ENCODE results near the gene SASH3.

Gene SASH3

GRCh38 chrX:129779747-129780146 lies at the start of gene SASH3:
Gene SASH3, plus strand, starts transcription at chrX:129779949. Its CDS starts 149 bp downstream, at chrX:129780098.
- H3K4me3 ChIP-seq (ENCODE audit: low read depth in 1 of 5, low read length in 5 of 5) = peak within 1 kb of the TSS; percentile 17 to 52 (median 36)
- H3K27ac ChIP-seq (ENCODE audit: low read depth, low read length) = no peak within 1 kb of the TSS
- no peaks in the 10 kb centered on the region for H3K36me3 ChIP-seq (ENCODE audit: control insufficient read depth in 5 of 5, insufficient read depth in 5 of 5, low read length in 5 of 5)
- no peak within 1 kb of the TSS for H3K9ac ChIP-seq (ENCODE audit: low read length in 5 of 5)
- H3K27me3 ChIP-seq (ENCODE audit: control insufficient read depth in 5 of 5, insufficient read depth in 4 of 5, low read length in 5 of 5) = peaks cover 0 to 12% (median 10%) of the 10 kb centered on the region in 5 donors
- H3K9me3 ChIP-seq (ENCODE audit: control insufficient read depth in 5 of 5, low read length in 5 of 5) = no peaks in the 10 kb centered on the region
- peaks cover 0 to 35% (median 0%) of the 10 kb centered on the region in 5 donors for H3K4me1 ChIP-seq (ENCODE audit: control insufficient read depth in 5 of 5, insufficient read depth in 5 of 5, low read length in 5 of 5)

DNA sequence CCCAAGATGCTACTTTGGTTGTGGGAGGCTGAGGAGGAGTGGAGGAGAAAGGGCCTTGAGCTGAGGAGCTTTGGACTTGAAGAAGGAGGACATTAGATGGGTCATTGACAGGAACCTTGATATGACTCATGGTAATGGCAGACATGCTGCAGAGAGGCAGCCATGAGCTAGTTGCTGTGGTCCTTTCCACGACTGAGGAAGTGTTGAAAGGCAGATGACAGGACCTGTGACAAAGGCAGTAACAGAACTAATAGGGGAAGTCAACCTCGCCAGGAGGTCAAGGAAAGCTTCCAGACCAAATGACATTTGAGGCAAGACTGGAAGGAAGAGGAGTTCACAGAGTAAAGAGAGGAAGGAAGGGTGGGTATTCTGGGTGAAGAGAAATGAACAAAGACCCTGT lies 48.5 kb upstream of the SASH3 start:
- Histone ChIP-seq H3K4me3 (ENCODE audit: low read depth in 1 of 5, low read length in 5 of 5) (no peak overlapping the region), H3K9ac (ENCODE audit: low read length in 5 of 5) (no peak overlapping the region), H3K27me3 (ENCODE audit: control insufficient read depth in 5 of 5, insufficient read depth in 4 of 5, low read length in 5 of 5) (peaks cover 0 to 18% (median 8%) of the 10 kb centered on the region in 5 donors), H3K9me3 (ENCODE audit: control insufficient read depth in 5 of 5, low read length in 5 of 5) (no peaks in the 10 kb centered on the region), H3K4me1 (ENCODE audit: control insufficient read depth in 5 of 5, insufficient read depth in 5 of 5, low read length in 5 of 5) (no peaks in the 10 kb centered on the region), H3K36me3 (ENCODE audit: control insufficient read depth in 5 of 5, insufficient read depth in 5 of 5, low read length in 5 of 5) (no peaks in the 10 kb centered on the region), H3K27ac (ENCODE audit: low read depth, low read length) (no peak overlapping the region)

- Histone ChIP-seq H3K9me3 (ENCODE audit: control insufficient read depth in 5 of 5, low read length in 5 of 5) (no peaks in the 10 kb centered on the region), H3K4me3 (ENCODE audit: low read depth in 1 of 5, low read length in 5 of 5) (no peak overlapping the region), H3K27me3 (ENCODE audit: control insufficient read depth in 5 of 5, insufficient read depth in 4 of 5, low read length in 5 of 5) (peaks cover 0 to 22% (median 9%) of the 10 kb centered on the region in 5 donors), H3K4me1 (ENCODE audit: control insufficient read depth in 5 of 5, insufficient read depth in 5 of 5, low read length in 5 of 5) (peaks cover 0 to 5% (median 0%) of the 10 kb centered on the region in 5 donors), H3K36me3 (ENCODE audit: control insufficient read depth in 5 of 5, insufficient read depth in 5 of 5, low read length in 5 of 5) (no peaks in the 10 kb centered on the region), H3K27ac (ENCODE audit: low read depth, low read length) (no peak overlapping the region), H3K9ac (ENCODE audit: low read length in 5 of 5) (no peak overlapping the region)
Observed at GRCh38 chrX:129732857-129733256, 46.9 kb upstream of the SASH3 start.

GRCh38 chrX:129733335-129733734 lies 46.4 kb upstream of the SASH3 start:
- Histone ChIP-seq H3K27ac (ENCODE audit: low read depth, low read length) (no peak overlapping the region), H3K9ac (ENCODE audit: low read length in 5 of 5) (no peak overlapping the region), H3K4me3 (ENCODE audit: low read depth in 1 of 5, low read length in 5 of 5) (no peak overlapping the region), H3K36me3 (ENCODE audit: control insufficient read depth in 5 of 5, insufficient read depth in 5 of 5, low read length in 5 of 5) (no peaks in the 10 kb centered on the region), H3K27me3 (ENCODE audit: control insufficient read depth in 5 of 5, insufficient read depth in 4 of 5, low read length in 5 of 5) (peaks cover 0 to 26% (median 9%) of the 10 kb centered on the region in 5 donors), H3K4me1 (ENCODE audit: control insufficient read depth in 5 of 5, insufficient read depth in 5 of 5, low read length in 5 of 5) (peaks cover 0 to 9% (median 3%) of the 10 kb centered on the region in 5 donors), H3K9me3 (ENCODE audit: control insufficient read depth in 5 of 5, low read length in 5 of 5) (no peaks in the 10 kb centered on the region)

DNA sequence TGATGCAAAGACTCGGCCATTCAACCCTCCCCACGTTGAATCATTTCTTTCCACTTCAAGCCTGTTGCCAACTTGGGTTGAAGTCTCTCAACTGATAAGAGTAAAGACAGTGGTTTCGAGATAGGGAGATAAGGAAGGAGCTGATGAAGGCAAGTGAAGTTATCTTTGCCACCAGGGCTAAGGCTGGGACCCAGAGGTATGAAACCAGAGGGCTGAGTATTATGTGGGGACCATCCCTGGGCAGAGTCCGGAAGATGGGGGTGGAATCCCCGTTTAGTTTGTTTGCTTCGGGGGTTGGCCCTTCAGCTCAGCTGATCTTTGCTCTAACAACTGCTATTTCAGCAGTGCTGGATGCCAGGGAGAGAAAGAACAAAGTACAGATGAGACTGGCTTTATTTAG lies 43.3 kb upstream of the SASH3 start:
- Histone ChIP-seq H3K9ac (ENCODE audit: low read length in 5 of 5) (no peak overlapping the region), H3K4me1 (ENCODE audit: control insufficient read depth in 5 of 5, insufficient read depth in 5 of 5, low read length in 5 of 5) (peaks cover 0 to 16% (median 13%) of the 10 kb centered on the region in 5 donors), H3K9me3 (ENCODE audit: control insufficient read depth in 5 of 5, low read length in 5 of 5) (no peaks in the 10 kb centered on the region), H3K36me3 (ENCODE audit: control insufficient read depth in 5 of 5, insufficient read depth in 5 of 5, low read length in 5 of 5) (no peaks in the 10 kb centered on the region), H3K4me3 (ENCODE audit: low read depth in 1 of 5, low read length in 5 of 5) (no peak overlapping the region), H3K27me3 (ENCODE audit: control insufficient read depth in 5 of 5, insufficient read depth in 4 of 5, low read length in 5 of 5) (peaks cover 0 to 26% (median 9%) of the 10 kb centered on the region in 5 donors), H3K27ac (ENCODE audit: low read depth, low read length) (no peak overlapping the region)

DNA sequence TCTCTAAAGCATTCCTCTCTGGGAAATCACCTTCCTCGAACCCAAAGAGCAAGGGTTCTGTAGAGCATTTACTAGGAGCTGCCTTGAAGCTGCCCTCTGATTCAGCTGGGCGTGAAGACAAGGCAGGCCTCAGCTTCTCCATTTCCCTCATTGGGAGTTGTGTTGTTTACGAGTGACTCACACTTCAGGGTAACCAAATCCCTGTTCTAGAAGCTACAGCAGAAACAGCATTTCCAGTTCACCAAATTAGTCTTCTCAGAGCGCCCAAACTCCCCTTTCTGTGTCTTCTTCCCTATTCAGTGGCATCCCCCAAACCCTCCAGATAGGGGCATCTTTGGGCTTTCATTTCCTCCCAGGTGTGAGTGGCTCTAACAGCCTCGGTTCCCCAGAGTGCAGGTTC lies 41.8 kb upstream of the SASH3 start:
- H3K36me3 ChIP-seq (ENCODE audit: control insufficient read depth in 5 of 5, insufficient read depth in 5 of 5, low read length in 5 of 5) = no peaks in the 10 kb centered on the region
- no peaks in the 10 kb centered on the region for H3K9me3 ChIP-seq (ENCODE audit: control insufficient read depth in 5 of 5, low read length in 5 of 5)
- H3K27me3 ChIP-seq (ENCODE audit: control insufficient read depth in 5 of 5, insufficient read depth in 4 of 5, low read length in 5 of 5) = peaks cover 2 to 24% (median 9%) of the 10 kb centered on the region in 5 donors
- no peak overlapping the region for H3K4me3 ChIP-seq (ENCODE audit: low read depth in 1 of 5, low read length in 5 of 5)
- peaks cover 0 to 16% (median 13%) of the 10 kb centered on the region in 5 donors for H3K4me1 ChIP-seq (ENCODE audit: control insufficient read depth in 5 of 5, insufficient read depth in 5 of 5, low read length in 5 of 5)
- no peak overlapping the region for H3K27ac ChIP-seq (ENCODE audit: low read depth, low read length)
- H3K9ac ChIP-seq (ENCODE audit: low read length in 5 of 5) = no peak overlapping the region

GRCh38 chrX:129738466-129739308 lies 41.1 kb upstream of the SASH3 start, which contains the start of gene XPNPEP2:
Gene XPNPEP2, plus strand, starts transcription at chrX:129738979. Its CDS starts 235 bp downstream, at chrX:129739214.
- Histone ChIP-seq H3K9ac (ENCODE audit: low read length in 5 of 5) (no peak within 1 kb of the TSS), H3K4me3 (ENCODE audit: low read depth in 1 of 5, low read length in 5 of 5) (no peak within 1 kb of the TSS), H3K9me3 (ENCODE audit: control insufficient read depth in 5 of 5, low read length in 5 of 5) (no peaks in the 10 kb centered on the region), H3K27me3 (ENCODE audit: control insufficient read depth in 5 of 5, insufficient read depth in 4 of 5, low read length in 5 of 5) (peaks cover 0 to 26% (median 6%) of the 10 kb centered on the region in 5 donors), H3K27ac (ENCODE audit: low read depth, low read length) (peak within 1 kb of the TSS; percentile 6), H3K36me3 (ENCODE audit: control insufficient read depth in 5 of 5, insufficient read depth in 5 of 5, low read length in 5 of 5) (no peaks in the 10 kb centered on the region), H3K4me1 (ENCODE audit: control insufficient read depth in 5 of 5, insufficient read depth in 5 of 5, low read length in 5 of 5) (peaks cover 0 to 16% (median 13%) of the 10 kb centered on the region in 5 donors)

GRCh38 chrX:129739578-129739977 lies 40.2 kb upstream of the SASH3 start:
- no peaks in the 10 kb centered on the region for H3K36me3 ChIP-seq (ENCODE audit: control insufficient read depth in 5 of 5, insufficient read depth in 5 of 5, low read length in 5 of 5)
- peak overlapping the region; percentile 6 for H3K27ac ChIP-seq (ENCODE audit: low read depth, low read length)
- H3K9me3 ChIP-seq (ENCODE audit: control insufficient read depth in 5 of 5, low read length in 5 of 5) = no peaks in the 10 kb centered on the region
- H3K4me1 ChIP-seq (ENCODE audit: control insufficient read depth in 5 of 5, insufficient read depth in 5 of 5, low read length in 5 of 5) = peaks cover 0 to 16% (median 13%) of the 10 kb centered on the region in 5 donors
- peaks cover 0 to 30% (median 6%) of the 10 kb centered on the region in 5 donors for H3K27me3 ChIP-seq (ENCODE audit: control insufficient read depth in 5 of 5, insufficient read depth in 4 of 5, low read length in 5 of 5)
- no peak overlapping the region for H3K4me3 ChIP-seq (ENCODE audit: low read depth in 1 of 5, low read length in 5 of 5)
- no peak overlapping the region for H3K9ac ChIP-seq (ENCODE audit: low read length in 5 of 5)

- Histone ChIP-seq H3K9me3 (ENCODE audit: control insufficient read depth in 5 of 5, low read length in 5 of 5) (no peaks in the 10 kb centered on the region), H3K4me3 (ENCODE audit: low read depth in 1 of 5, low read length in 5 of 5) (no peak overlapping the region), H3K27me3 (ENCODE audit: control insufficient read depth in 5 of 5, insufficient read depth in 4 of 5, low read length in 5 of 5) (peaks cover 0 to 23% (median 8%) of the 10 kb centered on the region in 5 donors), H3K36me3 (ENCODE audit: control insufficient read depth in 5 of 5, insufficient read depth in 5 of 5, low read length in 5 of 5) (no peaks in the 10 kb centered on the region), H3K9ac (ENCODE audit: low read length in 5 of 5) (no peak overlapping the region), H3K4me1 (ENCODE audit: control insufficient read depth in 5 of 5, insufficient read depth in 5 of 5, low read length in 5 of 5) (peaks cover 0 to 16% (median 13%) of the 10 kb centered on the region in 5 donors), H3K27ac (ENCODE audit: low read depth, low read length) (no peak overlapping the region)
Observed at GRCh38 chrX:129741880-129742758, 37.6 kb upstream of the SASH3 start.

All from subcutaneous abdominal adipose tissue (tissue), 5 donors.